Esophagus squamous epithelium (tissue), 4 donors: ENCODE data around the gene PFDN1.

Source experiments
- CTCF ChIP-seq, 6 experiments: fragments of 450-650 bp in 4 of 6; fragments of 200-600 bp in 2 of 6; sonication (generic) in 2 of 6; IDR thresholded peaks; one replicate each; pipeline ENCODE4 v1.5.1; 2016 to 2019; ENCODE audit warnings: antibody characterized with exemption in 6 of 6, mild to moderate bottlenecking in 4 of 6, moderate library complexity in 4 of 6
- POLR2A ChIP-seq, 4 donors: fragments of 450-650 bp; IDR thresholded peaks; one replicate each; pipeline ENCODE4 v1.6.1; 2017; ENCODE audit warnings: antibody characterized with exemption in 4 of 4, mild to moderate bottlenecking in 4 of 4, moderate library complexity in 3 of 4

- TF ChIP-seq CTCF (IDR thresholded peaks at IDR 0.05) (no peak), POLR2A (IDR thresholded peaks at IDR 0.05) (no peak)
Measured at GRCh38 chr5:140337880-140338279, 35.0 kb upstream of the PFDN1 start.
